ENCODE data around the gene ESF1. TPM values are rescaled to one million over a fixed set of nuclear protein-coding genes. Genes with fewer than 3 reads are reported as not detected.

ESF1 gene, protein sequence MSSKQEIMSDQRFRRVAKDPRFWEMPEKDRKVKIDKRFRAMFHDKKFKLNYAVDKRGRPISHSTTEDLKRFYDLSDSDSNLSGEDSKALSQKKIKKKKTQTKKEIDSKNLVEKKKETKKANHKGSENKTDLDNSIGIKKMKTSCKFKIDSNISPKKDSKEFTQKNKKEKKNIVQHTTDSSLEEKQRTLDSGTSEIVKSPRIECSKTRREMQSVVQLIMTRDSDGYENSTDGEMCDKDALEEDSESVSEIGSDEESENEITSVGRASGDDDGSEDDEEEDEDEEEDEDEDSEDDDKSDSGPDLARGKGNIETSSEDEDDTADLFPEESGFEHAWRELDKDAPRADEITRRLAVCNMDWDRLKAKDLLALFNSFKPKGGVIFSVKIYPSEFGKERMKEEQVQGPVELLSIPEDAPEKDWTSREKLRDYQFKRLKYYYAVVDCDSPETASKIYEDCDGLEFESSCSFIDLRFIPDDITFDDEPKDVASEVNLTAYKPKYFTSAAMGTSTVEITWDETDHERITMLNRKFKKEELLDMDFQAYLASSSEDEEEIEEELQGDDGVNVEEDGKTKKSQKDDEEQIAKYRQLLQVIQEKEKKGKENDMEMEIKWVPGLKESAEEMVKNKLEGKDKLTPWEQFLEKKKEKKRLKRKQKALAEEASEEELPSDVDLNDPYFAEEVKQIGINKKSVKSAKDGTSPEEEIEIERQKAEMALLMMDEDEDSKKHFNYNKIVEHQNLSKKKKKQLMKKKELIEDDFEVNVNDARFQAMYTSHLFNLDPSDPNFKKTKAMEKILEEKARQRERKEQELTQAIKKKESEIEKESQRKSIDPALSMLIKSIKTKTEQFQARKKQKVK
- 14.0 TPM for total RNA-seq

GRCh38 chr20:13784893-13785715 lies at the start of gene ESF1, which contains the start of gene NDUFAF5:
Gene ESF1 (minus strand): TSS chr20:13784919. CDS start chr20:13783140, 1,779 bp downstream.
Gene NDUFAF5 (plus strand): TSS chr20:13785028. CDS start chr20:13785069, 41 bp downstream.
- intact Hi-C loops (cut with DNase I) = no loop called here
- Histone ChIP-seq H3K9me3 (no peaks in the 10 kb centered on the region), H3K36me3 (peaks cover 0 to 26% of the 10 kb centered on the region in 2 donors), H3K4me3 (peak within 1 kb of the TSS; percentile 80 to 84), H3K4me1 (peaks cover 34% of the 10 kb centered on the region), H3K27me3 (no peaks in the 10 kb centered on the region), H3K27ac (peak within 1 kb of the TSS; percentile 83)
- DNase-seq (ENCODE audit: extremely low spot score in 2 of 2) = peak; percentile 97
- no peak for TF ChIP-seq CTCF (IDR thresholded peaks at IDR 0.05)
- no peak for TF ChIP-seq POLR2A (IDR thresholded peaks at IDR 0.05)
- TF ChIP-seq POLR2AphosphoS5 (IDR thresholded peaks at IDR 0.05; ENCODE audit: insufficient read depth in 1 of 2, low read depth in 1 of 2) = peak; percentile 85 to 98

DNA sequence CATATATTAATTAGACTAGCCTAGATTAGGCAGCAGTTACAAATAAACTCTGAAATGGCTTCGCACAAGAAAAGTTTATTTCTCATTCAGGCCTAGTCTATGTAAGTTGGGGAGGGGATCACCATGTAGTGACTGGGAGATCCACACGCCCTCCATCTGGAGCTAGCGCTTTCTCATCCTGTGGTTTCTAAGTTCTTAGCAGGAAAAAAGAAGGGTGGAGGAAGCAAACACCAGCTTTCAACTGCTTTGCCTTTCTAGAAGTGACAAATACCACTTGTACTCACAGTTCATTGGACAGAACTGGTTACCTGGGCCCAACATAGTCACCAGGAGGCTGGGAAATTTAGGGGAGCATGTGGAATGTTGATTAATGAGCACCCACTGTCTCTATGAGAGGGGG lies 46.8 kb upstream of the ESF1 start:
- no peak for TF ChIP-seq POLR2AphosphoS5 (IDR thresholded peaks at IDR 0.05; ENCODE audit: insufficient read depth in 1 of 2, low read depth in 1 of 2)
- Histone ChIP-seq H3K4me1 (no peaks in the 10 kb centered on the region), H3K9me3 (no peaks in the 10 kb centered on the region), H3K27ac (no peak overlapping the region), H3K4me3 (no peak overlapping the region), H3K27me3 (no peaks in the 10 kb centered on the region), H3K36me3 (no peaks in the 10 kb centered on the region)
- intact Hi-C loops (cut with DNase I) = no loop called here
- DNase-seq (ENCODE audit: extremely low spot score in 2 of 2) = no peak

GRCh38 chr20:13825465-13825864 lies 40.7 kb upstream of the ESF1 start:
- DNase-seq (ENCODE audit: extremely low spot score in 2 of 2) = no peak
- Histone ChIP-seq H3K4me1 (no peaks in the 10 kb centered on the region), H3K9me3 (no peaks in the 10 kb centered on the region), H3K27me3 (no peaks in the 10 kb centered on the region), H3K4me3 (no peak overlapping the region), H3K36me3 (no peaks in the 10 kb centered on the region), H3K27ac (no peak overlapping the region)
- intact Hi-C loops (cut with DNase I) = no loop called here
- TF ChIP-seq CTCF (IDR thresholded peaks at IDR 0.05) (no peak), POLR2A (IDR thresholded peaks at IDR 0.05) (no peak), POLR2AphosphoS5 (IDR thresholded peaks at IDR 0.05; ENCODE audit: insufficient read depth in 1 of 2, low read depth in 1 of 2) (no peak)

GRCh38 chr20:13824459-13824858 lies 39.7 kb upstream of the ESF1 start:
- Histone ChIP-seq H3K4me1 (no peaks in the 10 kb centered on the region), H3K9me3 (no peaks in the 10 kb centered on the region), H3K36me3 (no peaks in the 10 kb centered on the region), H3K27ac (no peak overlapping the region), H3K4me3 (no peak overlapping the region), H3K27me3 (no peaks in the 10 kb centered on the region)
- TF ChIP-seq CTCF (IDR thresholded peaks at IDR 0.05) (no peak), POLR2A (IDR thresholded peaks at IDR 0.05) (no peak), POLR2AphosphoS5 (IDR thresholded peaks at IDR 0.05; ENCODE audit: insufficient read depth in 1 of 2, low read depth in 1 of 2) (no peak)
- intact Hi-C loops (cut with DNase I) = no loop called here
- DNase-seq (ENCODE audit: extremely low spot score in 2 of 2) = no peak

DNA sequence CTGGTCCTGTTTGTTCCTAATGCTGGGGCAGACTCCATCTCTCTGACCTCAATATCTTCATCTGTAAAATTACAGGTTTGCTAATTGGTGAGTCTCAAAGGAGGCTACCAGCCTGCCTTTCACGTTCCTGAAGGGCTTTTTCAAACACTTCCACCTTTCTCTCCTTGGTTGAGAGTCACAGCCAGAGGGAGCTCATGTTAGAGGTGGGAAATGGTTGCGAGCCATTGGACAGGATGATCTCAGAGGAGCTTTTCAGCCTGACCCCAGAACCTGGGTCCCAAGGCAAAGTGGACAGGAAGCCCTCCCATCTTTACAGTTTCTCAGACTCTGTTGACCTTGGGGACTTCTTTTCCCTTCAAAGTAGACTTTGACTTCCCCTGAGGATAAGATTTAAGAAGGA lies 37.7 kb upstream of the ESF1 start:
- no peak overlapping the region for H3K27ac ChIP-seq
- DNase-seq (ENCODE audit: extremely low spot score in 2 of 2) = no peak
- intact Hi-C loops (cut with DNase I) = no loop called here

More for the DNA sequence above, 37.7 kb upstream of the ESF1 start:
- Histone ChIP-seq H3K4me1 (no peaks in the 10 kb centered on the region), H3K9me3 (no peaks in the 10 kb centered on the region), H3K4me3 (no peak overlapping the region), H3K36me3 (peaks cover 0 to 7% of the 10 kb centered on the region in 2 donors), H3K27me3 (no peaks in the 10 kb centered on the region)
- no peak for TF ChIP-seq CTCF (IDR thresholded peaks at IDR 0.05)
- TF ChIP-seq POLR2A (IDR thresholded peaks at IDR 0.05) = no peak
- no peak for TF ChIP-seq POLR2AphosphoS5 (IDR thresholded peaks at IDR 0.05; ENCODE audit: insufficient read depth in 1 of 2, low read depth in 1 of 2)

Measured in vagina (tissue), 2 donors.